ENCODE data around the gene ERC2. TPM values are rescaled to one million over a fixed set of nuclear protein-coding genes. Genes with fewer than 3 reads are reported as not detected.

Gene ERC2
- total RNA-seq, 1 donor from 2014 or later: 1.5 TPM

GRCh38 chr3:55572816-55573215 lies 895.5 kb downstream of the ERC2 start:
- ATAC-seq: no peak
- Histone ChIP-seq H3K36me3 (no peaks in the 10 kb centered on the region), H3K27ac (no peak overlapping the region), H3K4me3 (no peak overlapping the region), H3K27me3 (ENCODE audit: low read depth) (no peaks in the 10 kb centered on the region), H3K4me1 (peaks cover 4% of the 10 kb centered on the region), H3K9me3 (no peaks in the 10 kb centered on the region)
- intact Hi-C loops (cut with DNase I): no loop called here
- no peak for TF ChIP-seq CTCF (IDR thresholded peaks at IDR 0.05)
- DNase-seq: no peak

GRCh38 chr3:55571913-55572312 lies 896.4 kb downstream of the ERC2 start:
- H3K9me3 ChIP-seq: no peaks in the 10 kb centered on the region
- DNase-seq (peak; percentile 58), ATAC-seq (peak; percentile 73 to 78)
- H3K36me3 ChIP-seq: no peaks in the 10 kb centered on the region
- H3K4me1 ChIP-seq: peaks cover 4% of the 10 kb centered on the region
- H3K27me3 ChIP-seq (ENCODE audit: low read depth): no peaks in the 10 kb centered on the region
- no peak overlapping the region for H3K27ac ChIP-seq
- peak; percentile 23 for TF ChIP-seq CTCF (IDR thresholded peaks at IDR 0.05)
- no peak overlapping the region for H3K4me3 ChIP-seq
- intact Hi-C loops (cut with DNase I): no loop called here

- no peaks in the 10 kb centered on the region for H3K36me3 ChIP-seq
- TF ChIP-seq CTCF (IDR thresholded peaks at IDR 0.05): no peak
- H3K4me3 ChIP-seq: no peak overlapping the region
- H3K4me1 ChIP-seq: peaks cover 4% of the 10 kb centered on the region
- intact Hi-C loops (cut with DNase I): no loop called here
- no peaks in the 10 kb centered on the region for H3K9me3 ChIP-seq
- DNase-seq (no peak), ATAC-seq (no peak)
- H3K27me3 ChIP-seq (ENCODE audit: low read depth): no peaks in the 10 kb centered on the region
- H3K27ac ChIP-seq: no peak overlapping the region
Measured at GRCh38 chr3:55571216-55571813, 897.0 kb downstream of the ERC2 start.

GRCh38 chr3:55570271-55570711 lies 898.0 kb downstream of the ERC2 start:
- no peaks in the 10 kb centered on the region for H3K27me3 ChIP-seq (ENCODE audit: low read depth)
- ATAC-seq (no peak), DNase-seq (no peak)
- peaks cover 4% of the 10 kb centered on the region for H3K4me1 ChIP-seq
- H3K27ac ChIP-seq: no peak overlapping the region
- no peaks in the 10 kb centered on the region for H3K9me3 ChIP-seq
- intact Hi-C loops (cut with DNase I): no loop called here
- TF ChIP-seq CTCF (IDR thresholded peaks at IDR 0.05): no peak
- H3K36me3 ChIP-seq: no peaks in the 10 kb centered on the region
- no peak overlapping the region for H3K4me3 ChIP-seq

GRCh38 chr3:55569033-55569599 lies 899.2 kb downstream of the ERC2 start:
- no peaks in the 10 kb centered on the region for H3K9me3 ChIP-seq
- no peaks in the 10 kb centered on the region for H3K27me3 ChIP-seq (ENCODE audit: low read depth)
- DNase-seq: no peak
- H3K27ac ChIP-seq: no peak overlapping the region
- no peak overlapping the region for H3K4me3 ChIP-seq
- peaks cover 4% of the 10 kb centered on the region for H3K4me1 ChIP-seq
- intact Hi-C loops (cut with DNase I): no loop called here
- ATAC-seq: peak in 1 of 2 donors; percentile 51
- TF ChIP-seq CTCF (IDR thresholded peaks at IDR 0.05): no peak
- no peaks in the 10 kb centered on the region for H3K36me3 ChIP-seq

Measured in lower lobe of right lung (tissue), 2 donors.